GM12878 (cell line): Measurements from ENCODE around the gene KIF2A. TPM values are rescaled to one million over a fixed set of nuclear protein-coding genes. Genes with fewer than 3 reads are reported as not detected.

Source experiments
- CREB1 ChIP-seq: IDR thresholded peaks from 2 replicates; pipeline ENCODE4 v1.6.1; 2012; ENCODE audit warnings: low read depth, mild to moderate bottlenecking, inconsistent platforms
- HDAC2 ChIP-seq: fragments of 200-600 bp; sonication (generic); IDR thresholded peaks from 2 replicates; pipeline ENCODE4 v1.6.1; 2017
- HDAC6 ChIP-seq: fragments of 200-600 bp; sonication (generic); IDR thresholded peaks from one replicate; pipeline ENCODE4 v1.8.0; 2017; ENCODE audit warnings: antibody characterized with exemption; ENCODE audit not compliant: unreplicated experiment
- KAT2A ChIP-seq: conservative IDR thresholded peaks from 2 replicates; pipeline ENCODE4 v1.6.1; 2011; ENCODE audit warnings: low read depth, low read length; ENCODE audit not compliant: control insufficient read depth
- MTA2 ChIP-seq: fragments of 450-650 bp; IDR thresholded peaks from 2 replicates; pipeline ENCODE4 v1.6.1; 2016; ENCODE audit warnings: low read depth, mild to moderate bottlenecking, moderate library complexity
- NFYB ChIP-seq: IDR thresholded peaks from 2 replicates; pipeline ENCODE4 v1.6.1; 2011; ENCODE audit warnings: low read depth, mild to moderate bottlenecking, low read length, improper control_type of control experiment, moderate library complexity; ENCODE audit not compliant: insufficient read depth
- RELA ChIP-seq: fragments of 450-650 bp; IDR thresholded peaks from 2 replicates; pipeline ENCODE4 v1.8.0; 2014; ENCODE audit warnings: borderline replicate concordance; ENCODE audit not compliant: partially characterized antibody
- RUNX3 ChIP-seq: IDR thresholded peaks from 2 replicates; pipeline ENCODE4 v1.6.1; 2012; ENCODE audit warnings: low read length, inconsistent platforms
- SIN3A ChIP-seq: IDR thresholded peaks from 2 replicates; pipeline ENCODE4 v1.6.1; 2012; ENCODE audit warnings: low read depth, low read length, improper control_type of control experiment
- SP1 ChIP-seq: IDR thresholded peaks from one replicate; pipeline ENCODE4 v1.6.1; 2011; ENCODE audit warnings: low read depth, low read length
- SREBF1 ChIP-seq: IDR thresholded peaks from 2 replicates; pipeline ENCODE4 v1.6.1; 2012; ENCODE audit warnings: mild to moderate bottlenecking, low read length
- STAT3 ChIP-seq: IDR thresholded peaks from 2 replicates; pipeline ENCODE4 v1.6.1; 2011; ENCODE audit warnings: low read depth, low read length, improper control_type of control experiment
- YY1 ChIP-seq: IDR thresholded peaks from 2 replicates; pipeline ENCODE4 v1.6.1; 2011; ENCODE audit warnings: low read depth, mild to moderate bottlenecking, low read length
- ZZZ3 ChIP-seq: IDR thresholded peaks from 2 replicates; pipeline ENCODE4 v1.6.1; 2011; ENCODE audit warnings: low read depth; ENCODE audit not compliant: control insufficient read depth, insufficient read length
- polyA plus RNA-seq, 11 experiments: library from polyadenylated mRNA; depleted of rRNA in 4 of 11; unstranded in 6 of 11; stranded (reverse) in 5 of 11; fragments of >200 nt; fragmentation: Nextera tagmentation in 4 of 11; fragmentation: Illumina TruSeq in 1 of 11; extraction: Ambion mirVana in 4 of 11; extraction: Trizol in 1 of 11; gene quantifications; 1 replicate in 1 of 11; 2 replicates in 10 of 11; pipeline versions ENCODE4 v1.2.1 to v1.2.3, GENCODE V29; 2011 to 2016; ENCODE audit warnings: inconsistent platforms in 2 of 11, missing spikeins in 2 of 11, low read depth in 1 of 11
- total RNA-seq, 4 experiments: library from RNA; depleted of rRNA in 3 of 4; stranded (reverse); fragments of >200 nt in 3 of 4; fragmentation: Illumina TruSeq in 1 of 4; extraction: Trizol in 1 of 4; gene quantifications; 2 replicates each; pipeline versions ENCODE4 v1.2.1 to v1.2.3, GENCODE V29; 2013 to 2021
- TF ChIP-seq, protein P1 (sequence below): IDR thresholded peaks from 2 replicates; pipeline ENCODE4 v1.6.1; 2012; ENCODE audit warnings: low read depth, low read length, improper control_type of control experiment
- TF ChIP-seq, protein P2 (sequence below): fragments of 450-650 bp; IDR thresholded peaks from 2 replicates; pipeline ENCODE4 v1.6.1; 2017; ENCODE audit warnings: mild to moderate bottlenecking, low read depth, inconsistent platforms; ENCODE audit not compliant: poor library complexity, severe bottlenecking
- TF ChIP-seq, protein P3 (sequence below): IDR thresholded peaks from 2 replicates; pipeline ENCODE4 v1.6.1; 2011; ENCODE audit warnings: low read depth, low read length, improper control_type of control experiment, borderline replicate concordance
- TF ChIP-seq, protein P4 (sequence below): fragments of 450-650 bp; IDR thresholded peaks from 2 replicates; pipeline ENCODE4 v1.6.1; 2017; ENCODE audit warnings: mild to moderate bottlenecking, moderate library complexity
- TF ChIP-seq, protein P5 (sequence below): IDR thresholded peaks from 2 replicates; pipeline ENCODE4 v1.6.1; 2012; ENCODE audit warnings: low read depth, low read length, improper control_type of control experiment

The KIF2A gene
- total and polyA plus RNA-seq, 10 of the 15 experiments (the other 5 are each of a cell fraction or from before 2014, with no cell fraction given): 35.9 to 124 (median 80.1) TPM

DNA sequence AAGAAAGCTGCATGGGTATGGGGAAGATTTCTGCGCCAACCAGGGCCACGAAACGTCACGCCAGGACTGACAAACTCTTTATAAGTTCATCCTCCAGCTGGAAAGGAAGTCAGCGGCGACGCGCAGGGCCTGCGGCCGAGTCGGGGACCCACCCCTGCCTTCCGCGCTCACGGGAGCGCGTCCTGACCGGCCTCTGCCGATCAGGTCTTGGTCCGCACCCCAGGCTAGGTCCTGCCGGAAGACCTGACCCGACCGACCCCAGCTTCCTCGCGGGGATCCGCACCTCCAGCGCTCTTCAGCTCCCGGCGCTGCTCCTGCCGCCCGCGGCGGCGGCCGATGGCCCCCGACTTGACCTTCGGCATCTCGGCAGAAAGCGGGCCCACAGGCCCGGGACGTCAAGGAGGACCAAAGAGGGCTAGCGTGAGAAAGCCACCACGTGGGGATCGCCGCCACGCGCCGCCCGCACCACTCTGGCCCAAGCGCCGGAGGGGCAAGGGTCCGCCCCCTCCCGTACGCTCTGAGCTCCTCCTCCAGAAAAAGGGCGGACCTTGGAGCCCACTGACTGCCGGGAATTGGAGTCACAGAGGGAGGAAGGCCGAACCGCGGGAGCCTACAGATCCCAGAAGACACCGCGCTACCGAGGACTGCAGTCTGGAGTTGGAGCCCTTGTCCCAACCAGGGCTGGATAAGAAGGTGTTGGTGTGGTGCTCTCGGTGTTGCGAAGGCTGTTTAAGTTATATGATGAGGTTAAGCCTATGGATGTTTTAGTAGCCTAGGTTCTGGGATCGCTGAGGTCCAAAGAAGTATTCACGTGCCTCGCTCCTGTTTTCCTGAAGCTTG, 97.6 kb downstream of the KIF2A start, which contains the start of gene DIMT1 (continued):
- TF ChIP-seq KAT2A (no peak), HDAC2 (no peak), SREBF1 (0 out of 2 replicates have a peak, but pooled peaks have one; percentile 60), SIN3A (peak; percentile 94), MTA2 (no peak), STAT3 (no peak), NFYB (no peak), SP1 (peak; percentile 53), CREB1 (peak; percentile 60), HDAC6 (no peak), RELA (peak; percentile 41), ZZZ3 (no peak), RUNX3 (peak; percentile 51), YY1 (peak; percentile 64; the same call in 1 of the 2 replicates)
- TF ChIP-seq, protein P1, sequence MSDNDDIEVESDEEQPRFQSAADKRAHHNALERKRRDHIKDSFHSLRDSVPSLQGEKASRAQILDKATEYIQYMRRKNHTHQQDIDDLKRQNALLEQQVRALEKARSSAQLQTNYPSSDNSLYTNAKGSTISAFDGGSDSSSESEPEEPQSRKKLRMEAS: peak; percentile 97
- TF ChIP-seq, protein P2, sequence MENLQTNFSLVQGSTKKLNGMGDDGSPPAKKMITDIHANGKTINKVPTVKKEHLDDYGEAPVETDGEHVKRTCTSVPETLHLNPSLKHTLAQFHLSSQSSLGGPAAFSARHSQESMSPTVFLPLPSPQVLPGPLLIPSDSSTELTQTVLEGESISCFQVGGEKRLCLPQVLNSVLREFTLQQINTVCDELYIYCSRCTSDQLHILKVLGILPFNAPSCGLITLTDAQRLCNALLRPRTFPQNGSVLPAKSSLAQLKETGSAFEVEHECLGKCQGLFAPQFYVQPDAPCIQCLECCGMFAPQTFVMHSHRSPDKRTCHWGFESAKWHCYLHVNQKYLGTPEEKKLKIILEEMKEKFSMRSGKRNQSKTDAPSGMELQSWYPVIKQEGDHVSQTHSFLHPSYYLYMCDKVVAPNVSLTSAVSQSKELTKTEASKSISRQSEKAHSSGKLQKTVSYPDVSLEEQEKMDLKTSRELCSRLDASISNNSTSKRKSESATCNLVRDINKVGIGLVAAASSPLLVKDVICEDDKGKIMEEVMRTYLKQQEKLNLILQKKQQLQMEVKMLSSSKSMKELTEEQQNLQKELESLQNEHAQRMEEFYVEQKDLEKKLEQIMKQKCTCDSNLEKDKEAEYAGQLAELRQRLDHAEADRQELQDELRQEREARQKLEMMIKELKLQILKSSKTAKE: no peak
- TF ChIP-seq, protein P3, sequence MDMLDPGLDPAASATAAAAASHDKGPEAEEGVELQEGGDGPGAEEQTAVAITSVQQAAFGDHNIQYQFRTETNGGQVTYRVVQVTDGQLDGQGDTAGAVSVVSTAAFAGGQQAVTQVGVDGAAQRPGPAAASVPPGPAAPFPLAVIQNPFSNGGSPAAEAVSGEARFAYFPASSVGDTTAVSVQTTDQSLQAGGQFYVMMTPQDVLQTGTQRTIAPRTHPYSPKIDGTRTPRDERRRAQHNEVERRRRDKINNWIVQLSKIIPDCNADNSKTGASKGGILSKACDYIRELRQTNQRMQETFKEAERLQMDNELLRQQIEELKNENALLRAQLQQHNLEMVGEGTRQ: peak; percentile 56
- TF ChIP-seq, protein P4, sequence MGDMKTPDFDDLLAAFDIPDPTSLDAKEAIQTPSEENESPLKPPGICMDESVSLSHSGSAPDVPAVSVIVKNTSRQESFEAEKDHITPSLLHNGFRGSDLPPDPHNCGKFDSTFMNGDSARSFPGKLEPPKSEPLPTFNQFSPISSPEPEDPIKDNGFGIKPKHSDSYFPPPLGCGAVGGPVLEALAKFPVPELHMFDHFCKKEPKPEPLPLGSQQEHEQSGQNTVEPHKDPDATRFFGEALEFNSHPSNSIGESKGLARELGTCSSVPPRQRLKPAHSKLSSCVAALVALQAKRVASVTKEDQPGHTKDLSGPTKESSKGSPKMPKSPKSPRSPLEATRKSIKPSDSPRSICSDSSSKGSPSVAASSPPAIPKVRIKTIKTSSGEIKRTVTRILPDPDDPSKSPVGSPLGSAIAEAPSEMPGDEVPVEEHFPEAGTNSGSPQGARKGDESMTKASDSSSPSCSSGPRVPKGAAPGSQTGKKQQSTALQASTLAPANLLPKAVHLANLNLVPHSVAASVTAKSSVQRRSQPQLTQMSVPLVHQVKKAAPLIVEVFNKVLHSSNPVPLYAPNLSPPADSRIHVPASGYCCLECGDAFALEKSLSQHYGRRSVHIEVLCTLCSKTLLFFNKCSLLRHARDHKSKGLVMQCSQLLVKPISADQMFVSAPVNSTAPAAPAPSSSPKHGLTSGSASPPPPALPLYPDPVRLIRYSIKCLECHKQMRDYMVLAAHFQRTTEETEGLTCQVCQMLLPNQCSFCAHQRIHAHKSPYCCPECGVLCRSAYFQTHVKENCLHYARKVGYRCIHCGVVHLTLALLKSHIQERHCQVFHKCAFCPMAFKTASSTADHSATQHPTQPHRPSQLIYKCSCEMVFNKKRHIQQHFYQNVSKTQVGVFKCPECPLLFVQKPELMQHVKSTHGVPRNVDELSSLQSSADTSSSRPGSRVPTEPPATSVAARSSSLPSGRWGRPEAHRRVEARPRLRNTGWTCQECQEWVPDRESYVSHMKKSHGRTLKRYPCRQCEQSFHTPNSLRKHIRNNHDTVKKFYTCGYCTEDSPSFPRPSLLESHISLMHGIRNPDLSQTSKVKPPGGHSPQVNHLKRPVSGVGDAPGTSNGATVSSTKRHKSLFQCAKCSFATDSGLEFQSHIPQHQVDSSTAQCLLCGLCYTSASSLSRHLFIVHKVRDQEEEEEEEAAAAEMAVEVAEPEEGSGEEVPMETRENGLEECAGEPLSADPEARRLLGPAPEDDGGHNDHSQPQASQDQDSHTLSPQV: no peak
- TF ChIP-seq, protein P5, sequence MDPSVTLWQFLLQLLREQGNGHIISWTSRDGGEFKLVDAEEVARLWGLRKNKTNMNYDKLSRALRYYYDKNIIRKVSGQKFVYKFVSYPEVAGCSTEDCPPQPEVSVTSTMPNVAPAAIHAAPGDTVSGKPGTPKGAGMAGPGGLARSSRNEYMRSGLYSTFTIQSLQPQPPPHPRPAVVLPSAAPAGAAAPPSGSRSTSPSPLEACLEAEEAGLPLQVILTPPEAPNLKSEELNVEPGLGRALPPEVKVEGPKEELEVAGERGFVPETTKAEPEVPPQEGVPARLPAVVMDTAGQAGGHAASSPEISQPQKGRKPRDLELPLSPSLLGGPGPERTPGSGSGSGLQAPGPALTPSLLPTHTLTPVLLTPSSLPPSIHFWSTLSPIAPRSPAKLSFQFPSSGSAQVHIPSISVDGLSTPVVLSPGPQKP: no peak; the same call in 1 of the 2 replicates
